Endothelial cell of umbilical vein (primary cell): ENCODE measurements around the gene MPLKIP. TPM values are rescaled to one million over a fixed set of nuclear protein-coding genes. Genes with fewer than 3 reads are reported as not detected.

Experiments used
- BruUV-seq: library from RNA; stranded (reverse); fragments of 400-500 nt; replicated peaks from 2 replicates; lab custom pipeline; 2021; lab: Mats Ljungman, UMichigan
- CTCF ChIA-PET: fragments of 300-600, 350-600 bp; sonication (Branson Sonifier 250); formaldehyde crosslinking; loops from one replicate; lab custom pipeline; 2021; ENCODE audit warnings: antibody characterized with exemption, inconsistent platforms; lab: Charles Lee
- POLR2A ChIA-PET: fragments of 300-600, 350-600 bp; sonication (Branson Sonifier 250); formaldehyde crosslinking; loops from one replicate; lab custom pipeline; 2021; ENCODE audit warnings: antibody characterized with exemption, inconsistent platforms; lab: Charles Lee
- DNase-seq: peaks from one replicate; pipeline ENCODE4 v3.0.0-alpha.2; 2011; ENCODE audit warnings: low read depth, low spot score
- FAIRE-seq: peaks from 2 replicates; lab custom pipeline; 2011; peaks lifted over from hg19 to GRCh38; lab: Jason Lieb, UNC
- H2AFZ ChIP-seq: 2 replicates; pipeline ENCODE4 v1.6.0; 2012; ENCODE audit warnings: low read depth, low read length, control low read depth, inconsistent platforms
- H3K27ac ChIP-seq: 2 replicates; pipeline ENCODE4 v1.5.1; 2011; ENCODE audit warnings: low read depth, mild to moderate bottlenecking, control low read depth, low read length, moderate library complexity; ENCODE audit not compliant: insufficient read depth
- H3K27me3 ChIP-seq, 2 experiments: 2 replicates each; pipeline versions ENCODE4 v1.6.0 to v1.6.1; 2011; ENCODE audit warnings: low read length in 2 of 2, mixed read lengths in 1 of 2; ENCODE audit not compliant: control insufficient read depth in 2 of 2, insufficient read depth in 2 of 2
- H3K36me3 ChIP-seq, 2 experiments: 2 replicates in 1 of 2; 3 replicates in 1 of 2; pipeline ENCODE4 v1.5.1; 2011; ENCODE audit warnings: low read length in 2 of 2, mild to moderate bottlenecking in 1 of 2, moderate library complexity in 1 of 2; ENCODE audit not compliant: control insufficient read depth in 2 of 2, insufficient read depth in 2 of 2; ENCODE audit errors: extremely low read depth in 1 of 2
- H3K4me1 ChIP-seq: 3 replicates; pipeline ENCODE4 v1.5.1; 2011; ENCODE audit warnings: mild to moderate bottlenecking, low read length; ENCODE audit not compliant: control insufficient read depth, insufficient read depth; ENCODE audit errors: extremely low read depth
- H3K4me2 ChIP-seq: 2 replicates; pipeline ENCODE4 v1.6.1; 2011; ENCODE audit warnings: low read length, control low read depth, mixed read lengths; ENCODE audit not compliant: insufficient read depth
- H3K4me3 ChIP-seq, 3 experiments: fragments of 200-600 bp in 1 of 3; sonication (generic), shearing (Covaris generic) in 1 of 3; replicated peaks in 1 of 3; 2 replicates each; pipeline ENCODE4 v1.5.1; 2011 to 2016; ENCODE audit warnings: control low read depth in 3 of 3, low read length in 3 of 3, mild to moderate bottlenecking in 2 of 3, inconsistent platforms in 1 of 3, low read depth in 1 of 3, moderate library complexity in 1 of 3; ENCODE audit not compliant: insufficient read depth in 1 of 3
- H3K79me2 ChIP-seq: 2 replicates; pipeline ENCODE4 v1.6.0; 2012; ENCODE audit warnings: low read length, inconsistent platforms; ENCODE audit not compliant: control insufficient read depth, insufficient read depth
- H3K9ac ChIP-seq: replicated peaks from 2 replicates; pipeline ENCODE3; 2011; ENCODE audit warnings: low read length, control low read depth; ENCODE audit not compliant: insufficient read depth; ENCODE audit errors: extremely low read depth
- H3K9me1 ChIP-seq: replicated peaks from 3 replicates; pipeline ENCODE4 v1.6.0; 2011; ENCODE audit warnings: mild to moderate bottlenecking, low read length; ENCODE audit not compliant: control insufficient read depth, insufficient read depth; ENCODE audit errors: extremely low read depth
- H3K9me3 ChIP-seq: replicated peaks from 2 replicates; pipeline ENCODE4 v1.5.1; 2012; ENCODE audit warnings: low read length, inconsistent platforms; ENCODE audit not compliant: control insufficient read depth, insufficient read depth
- H4K20me1 ChIP-seq: replicated peaks from 2 replicates; pipeline ENCODE3; 2011; ENCODE audit warnings: mild to moderate bottlenecking, low read length; ENCODE audit not compliant: control insufficient read depth, insufficient read depth; ENCODE audit errors: extremely low read depth
- EZH2 ChIP-seq: IDR thresholded peaks from 2 replicates; pipeline ENCODE4 v1.6.1; 2012; ENCODE audit warnings: borderline replicate concordance, low read depth, mild to moderate bottlenecking, moderate library complexity, low read length, inconsistent platforms; ENCODE audit not compliant: severe bottlenecking
- FOS ChIP-seq: IDR thresholded peaks from 2 replicates; pipeline ENCODE4 v1.6.1; 2011; ENCODE audit warnings: mild to moderate bottlenecking, low read length, moderate library complexity, borderline replicate concordance; ENCODE audit not compliant: insufficient read depth
- GATA2 ChIP-seq: IDR thresholded peaks from 2 replicates; pipeline ENCODE4 v1.7.0; 2011; ENCODE audit warnings: low read depth, mild to moderate bottlenecking, moderate library complexity, mixed read lengths, low read length; ENCODE audit not compliant: insufficient read length, insufficient read depth
- MYC ChIP-seq: IDR thresholded peaks from one replicate; pipeline ENCODE4 v1.6.1; 2011; ENCODE audit warnings: mild to moderate bottlenecking, low read depth, low read length
- POLR2A ChIP-seq: IDR thresholded peaks from 2 replicates; pipeline ENCODE4 v1.6.1; 2012; ENCODE audit warnings: low read depth, mild to moderate bottlenecking, control low read depth, low read length
- POLR2AphosphoS5 ChIP-seq: IDR thresholded peaks from 2 replicates; pipeline ENCODE4 v1.6.1; 2012; ENCODE audit warnings: low read depth, mild to moderate bottlenecking, control low read depth, low read length, moderate library complexity; ENCODE audit not compliant: insufficient read depth
- dilution Hi-C: fragments of 300-500 bp; cut with MboI; formaldehyde crosslinking; loops from one replicate; pipeline ENCODE4 v1.15.0; 2019; ENCODE audit warnings: low sequenced_read_pairs; ENCODE audit not compliant: extremely low pct_ligation_motif_present
- intact Hi-C: fragments of 100-400 bp; cut with micrococcal nuclease; formaldehyde crosslinking; loops from one replicate; pipeline ENCODE4 v1.10.0; 2022
- polyA plus RNA-seq, 4 experiments: library from polyadenylated mRNA; depleted of rRNA in 3 of 4; stranded (reverse) in 3 of 4; unstranded in 1 of 4; fragments of >200 nt; gene quantifications; 2 replicates each; pipeline versions ENCODE4 v1.2.1 to v1.2.3, GENCODE V29; 2011 to 2012; ENCODE audit warnings: missing spikeins in 1 of 4
- total RNA-seq: library from RNA; stranded (reverse); gene quantifications from 2 replicates; pipeline ENCODE4 v1.2.3, GENCODE V29; 2021
- TF ChIP-seq, protein P1 (sequence below): IDR thresholded peaks from 2 replicates; pipeline ENCODE4 v1.6.1; 2011; ENCODE audit not compliant: insufficient read depth, insufficient read length
- TF ChIP-seq, protein P2 (sequence below), 2 donors: IDR thresholded peaks; 1 replicate in 1 of 2; 2 replicates in 1 of 2; pipeline ENCODE4 v1.5.1; 2011; ENCODE audit warnings: low read length in 2 of 2, mild to moderate bottlenecking in 2 of 2, moderate library complexity in 2 of 2, control low read depth in 1 of 2, inconsistent platforms in 1 of 2, low read depth in 1 of 2; ENCODE audit not compliant: insufficient read depth in 1 of 2; ENCODE audit errors: extremely low read depth in 1 of 2

The MPLKIP gene
- total and polyA plus RNA-seq, 2 donors (not counting 3 experiments of a cell fraction or from before 2014, with no cell fraction given), result 40.9 to 56.4 TPM

DNA sequence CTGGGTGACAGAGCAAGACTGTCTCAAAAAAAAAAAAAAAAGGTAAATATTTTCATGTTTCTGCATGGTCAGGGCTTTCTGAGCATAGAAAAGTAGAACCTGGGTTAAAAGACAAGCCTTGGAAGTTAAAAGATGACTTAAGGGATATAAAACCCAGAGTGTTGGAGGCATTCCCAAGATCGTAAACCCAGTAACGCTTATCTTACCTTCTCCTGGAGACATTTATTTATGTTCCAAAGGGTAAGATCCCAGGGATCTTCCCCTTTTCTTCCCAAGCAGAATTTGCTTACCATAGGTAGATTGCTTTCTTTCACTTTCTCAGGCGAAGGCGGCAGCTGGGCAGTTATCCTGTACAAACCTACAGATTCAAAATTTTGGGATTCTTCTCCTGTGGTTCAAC lies 22.6 kb upstream of the MPLKIP start:
- dilution Hi-C loops, result no loop called here
- no peaks in the 10 kb centered on the region for H4K20me1 ChIP-seq
- CTCF ChIA-PET, result interaction anchor here (0.7 kb wide), 1 partner anchor 492 kb away, joined by 3 read pairs; no protein-coding TSS in a partner anchor
- H3K4me1 ChIP-seq, result no peaks in the 10 kb centered on the region
- H3K9me3 ChIP-seq, result no peaks in the 10 kb centered on the region
- no peak for DNase-seq
- TF ChIP-seq GATA2 (no peak), FOS (no peak), POLR2A (no peak), MYC (no peak), POLR2AphosphoS5 (no peak), EZH2 (no peak)
- TF ChIP-seq, protein P1, sequence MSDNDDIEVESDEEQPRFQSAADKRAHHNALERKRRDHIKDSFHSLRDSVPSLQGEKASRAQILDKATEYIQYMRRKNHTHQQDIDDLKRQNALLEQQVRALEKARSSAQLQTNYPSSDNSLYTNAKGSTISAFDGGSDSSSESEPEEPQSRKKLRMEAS, result no peak
- TF ChIP-seq, protein P2, sequence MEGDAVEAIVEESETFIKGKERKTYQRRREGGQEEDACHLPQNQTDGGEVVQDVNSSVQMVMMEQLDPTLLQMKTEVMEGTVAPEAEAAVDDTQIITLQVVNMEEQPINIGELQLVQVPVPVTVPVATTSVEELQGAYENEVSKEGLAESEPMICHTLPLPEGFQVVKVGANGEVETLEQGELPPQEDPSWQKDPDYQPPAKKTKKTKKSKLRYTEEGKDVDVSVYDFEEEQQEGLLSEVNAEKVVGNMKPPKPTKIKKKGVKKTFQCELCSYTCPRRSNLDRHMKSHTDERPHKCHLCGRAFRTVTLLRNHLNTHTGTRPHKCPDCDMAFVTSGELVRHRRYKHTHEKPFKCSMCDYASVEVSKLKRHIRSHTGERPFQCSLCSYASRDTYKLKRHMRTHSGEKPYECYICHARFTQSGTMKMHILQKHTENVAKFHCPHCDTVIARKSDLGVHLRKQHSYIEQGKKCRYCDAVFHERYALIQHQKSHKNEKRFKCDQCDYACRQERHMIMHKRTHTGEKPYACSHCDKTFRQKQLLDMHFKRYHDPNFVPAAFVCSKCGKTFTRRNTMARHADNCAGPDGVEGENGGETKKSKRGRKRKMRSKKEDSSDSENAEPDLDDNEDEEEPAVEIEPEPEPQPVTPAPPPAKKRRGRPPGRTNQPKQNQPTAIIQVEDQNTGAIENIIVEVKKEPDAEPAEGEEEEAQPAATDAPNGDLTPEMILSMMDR (IDR thresholded peaks at IDR 0.05; ENCODE audit: extremely low read depth in 1 of 2, insufficient read depth in 1 of 2, low read depth in 1 of 2, low read length in 2 of 2), result no peak
- no peaks in the 10 kb centered on the region for H3K36me3 ChIP-seq
- no peak overlapping the region for H3K27ac ChIP-seq
- no peaks in the 10 kb centered on the region for H3K79me2 ChIP-seq
- POLR2A ChIA-PET, result no interaction called here
- H3K9me1 ChIP-seq, result no peaks in the 10 kb centered on the region
- H3K4me2 ChIP-seq, result no peak overlapping the region
- no peak overlapping the region for H3K4me3 ChIP-seq
- no TSS peak for BruUV-seq
- H3K27me3 ChIP-seq, result no peaks in the 10 kb centered on the region
- H3K9ac ChIP-seq, result no peak overlapping the region
- FAIRE-seq, result no peak
- no peak overlapping the region for H2AFZ ChIP-seq
- intact Hi-C loops, result no loop called here
